Activated CD8-positive, alpha-beta T cell treated with anti-CD3 and anti-CD28 coated beads for 36 hours (primary cell): ENCODE measurements around the gene USP24. TPM values are rescaled to one million over a fixed set of nuclear protein-coding genes. Genes with fewer than 3 reads are reported as not detected.

Experiments
- ATAC-seq: fragments of 200-7000 bp; cut with Tn5 transposase; one replicate; pipeline ENCODE4 v1.10.0; 2021; ENCODE audit warnings: mild to moderate bottlenecking, moderate library complexity
- CTCF ChIA-PET: fragments of 350-600 bp; sonication (Branson Sonifier 250); formaldehyde crosslinking; loops from one replicate; lab custom pipeline; 2021; ENCODE audit warnings: antibody characterized with exemption; lab: Charles Lee
- POLR2A ChIA-PET: fragments of 350-600 bp; sonication (Branson Sonifier 250); formaldehyde crosslinking; loops from one replicate; lab custom pipeline; 2021; ENCODE audit warnings: antibody characterized with exemption; lab: Charles Lee
- DNase-seq: peaks from one replicate; pipeline ENCODE4 v3.0.0-alpha.2; 2020
- H3K27ac Mint-ChIP-seq: one replicate; pipeline ENCODE4 v1.8.0; 2021; ENCODE audit warnings: mild to moderate bottlenecking, mixed read lengths
- H3K27me3 Mint-ChIP-seq: one replicate; pipeline ENCODE4 v1.8.0; 2021; ENCODE audit warnings: mixed read lengths
- H3K36me3 Mint-ChIP-seq: one replicate; pipeline ENCODE4 v1.8.0; 2021; ENCODE audit warnings: low read depth, mixed read lengths
- H3K4me1 Mint-ChIP-seq: one replicate; pipeline ENCODE4 v1.8.0; 2021; ENCODE audit warnings: low read depth, mixed read lengths
- H3K4me3 Mint-ChIP-seq: one replicate; pipeline ENCODE4 v1.8.0; 2021; ENCODE audit warnings: mild to moderate bottlenecking, moderate library complexity, mixed read lengths
- H3K9me3 Mint-ChIP-seq: one replicate; pipeline ENCODE4 v1.8.0; 2021; ENCODE audit warnings: mixed read lengths
- intact Hi-C: fragments of 100-400 bp; cut with micrococcal nuclease; formaldehyde crosslinking; loops from one replicate; pipeline ENCODE4 v1.10.0; 2022
- total RNA-seq, 2 experiments: library from RNA; stranded (reverse); gene quantifications; one replicate each; pipeline ENCODE4 v1.2.3, GENCODE V29; 2021
- TF ChIP-seq, protein P1 (sequence below): fragments of 200-600 bp; IDR thresholded peaks from one replicate; pipeline ENCODE4 v1.8.0; 2022; ENCODE audit warnings: antibody characterized with exemption, mild to moderate bottlenecking

The USP24 gene
- total RNA-seq, 2 experiments from 2014 or later: 39.4 to 47.0 TPM

DNA sequence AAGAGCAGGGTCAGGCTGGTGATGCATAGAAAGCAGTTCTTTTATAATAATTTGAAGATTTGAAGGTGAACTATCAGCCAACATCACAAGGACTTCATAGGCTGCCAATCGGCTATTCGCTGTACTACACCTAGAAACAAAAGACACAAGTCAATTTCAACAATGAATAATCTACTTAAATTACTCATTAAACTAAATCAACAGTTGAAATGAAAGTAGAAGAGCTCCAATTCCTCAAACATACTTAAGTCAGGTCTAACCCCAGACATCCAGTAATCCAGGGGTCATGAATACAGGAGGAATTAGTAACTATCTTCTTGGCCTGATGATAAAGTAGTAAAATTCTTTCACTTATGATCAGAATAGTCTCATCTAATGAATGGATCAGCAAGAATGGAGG, 111.3 kb downstream of the USP24 start:
- peaks cover 30% of the 10 kb centered on the region for H3K36me3 Mint-ChIP-seq
- H3K4me1 Mint-ChIP-seq: no peaks in the 10 kb centered on the region
- TF ChIP-seq, protein P1, sequence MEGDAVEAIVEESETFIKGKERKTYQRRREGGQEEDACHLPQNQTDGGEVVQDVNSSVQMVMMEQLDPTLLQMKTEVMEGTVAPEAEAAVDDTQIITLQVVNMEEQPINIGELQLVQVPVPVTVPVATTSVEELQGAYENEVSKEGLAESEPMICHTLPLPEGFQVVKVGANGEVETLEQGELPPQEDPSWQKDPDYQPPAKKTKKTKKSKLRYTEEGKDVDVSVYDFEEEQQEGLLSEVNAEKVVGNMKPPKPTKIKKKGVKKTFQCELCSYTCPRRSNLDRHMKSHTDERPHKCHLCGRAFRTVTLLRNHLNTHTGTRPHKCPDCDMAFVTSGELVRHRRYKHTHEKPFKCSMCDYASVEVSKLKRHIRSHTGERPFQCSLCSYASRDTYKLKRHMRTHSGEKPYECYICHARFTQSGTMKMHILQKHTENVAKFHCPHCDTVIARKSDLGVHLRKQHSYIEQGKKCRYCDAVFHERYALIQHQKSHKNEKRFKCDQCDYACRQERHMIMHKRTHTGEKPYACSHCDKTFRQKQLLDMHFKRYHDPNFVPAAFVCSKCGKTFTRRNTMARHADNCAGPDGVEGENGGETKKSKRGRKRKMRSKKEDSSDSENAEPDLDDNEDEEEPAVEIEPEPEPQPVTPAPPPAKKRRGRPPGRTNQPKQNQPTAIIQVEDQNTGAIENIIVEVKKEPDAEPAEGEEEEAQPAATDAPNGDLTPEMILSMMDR: no peak
- no peak overlapping the region for H3K27ac Mint-ChIP-seq
- ChIA-PET POLR2A (no interaction called here), CTCF (interaction anchor here (1.1 kb wide), 1 partner anchor 108 kb away, joined by 3 read pairs; no protein-coding TSS in a partner anchor)
- no peak overlapping the region for H3K4me3 Mint-ChIP-seq
- ATAC-seq: no peak
- H3K9me3 Mint-ChIP-seq: no peaks in the 10 kb centered on the region
- DNase-seq: no peak
- intact Hi-C loops: no loop called here
- H3K27me3 Mint-ChIP-seq: no peaks in the 10 kb centered on the region

- ATAC-seq (no peak), DNase-seq (no peak)
- no peak overlapping the region for H3K27ac Mint-ChIP-seq
- TF ChIP-seq, protein P1: no peak
- CTCF ChIA-PET: interaction anchor here (0.6 to 1.8 kb wide), 3 partner anchors 22 to 243 kb away, joined by 3 to 4 read pairs (median 3); no protein-coding TSS in a partner anchor
- H3K4me1 Mint-ChIP-seq: no peaks in the 10 kb centered on the region
- no peaks in the 10 kb centered on the region for H3K9me3 Mint-ChIP-seq
- intact Hi-C loops: no loop called here
- H3K36me3 Mint-ChIP-seq: peaks cover 52% of the 10 kb centered on the region
- POLR2A ChIA-PET: no interaction called here
- no peak overlapping the region for H3K4me3 Mint-ChIP-seq
- no peaks in the 10 kb centered on the region for H3K27me3 Mint-ChIP-seq
Observed at GRCh38 chr1:55095095-55095494, 120.1 kb downstream of the USP24 start.

GRCh38 chr1:55092475-55092874, 122.7 kb downstream of the USP24 start:
- TF ChIP-seq, protein P1: no peak
- intact Hi-C loops: no loop called here
- no peaks in the 10 kb centered on the region for H3K27me3 Mint-ChIP-seq
- no peak for ATAC-seq
- DNase-seq: no peak
- peaks cover 9% of the 10 kb centered on the region for H3K4me1 Mint-ChIP-seq
- H3K4me3 Mint-ChIP-seq: no peak overlapping the region
- H3K27ac Mint-ChIP-seq: no peak overlapping the region
- peaks cover 54% of the 10 kb centered on the region for H3K36me3 Mint-ChIP-seq
- ChIA-PET POLR2A (no interaction called here), CTCF (no interaction called here)
- no peaks in the 10 kb centered on the region for H3K9me3 Mint-ChIP-seq

- ChIA-PET POLR2A (no interaction called here), CTCF (no interaction called here)
- Mint-ChIP-seq H3K36me3 (peaks cover 44% of the 10 kb centered on the region), H3K27ac (peak overlapping the region; percentile 46), H3K4me1 (peaks cover 9% of the 10 kb centered on the region), H3K9me3 (no peaks in the 10 kb centered on the region), H3K27me3 (no peaks in the 10 kb centered on the region), H3K4me3 (no peak overlapping the region)
- intact Hi-C loops: no loop called here
- TF ChIP-seq, protein P1: no peak
- no peak for ATAC-seq
- no peak for DNase-seq
Observed at GRCh38 chr1:55089683-55090082, 125.5 kb downstream of the USP24 start.

- Mint-ChIP-seq H3K9me3 (no peaks in the 10 kb centered on the region), H3K36me3 (peaks cover 42% of the 10 kb centered on the region), H3K4me1 (peaks cover 9% of the 10 kb centered on the region), H3K27me3 (no peaks in the 10 kb centered on the region), H3K4me3 (no peak overlapping the region), H3K27ac (peak overlapping the region; percentile 81)
- POLR2A ChIA-PET: no interaction called here
- TF ChIP-seq, protein P1: no peak
- peak; percentile 56 for ATAC-seq
- intact Hi-C loops: no loop called here
- DNase-seq: peak; percentile 22
- CTCF ChIA-PET: interaction anchor here (1.5 kb wide), 1 partner anchor 143 kb away, joined by 5 read pairs; no protein-coding TSS in a partner anchor
Observed at GRCh38 chr1:55088413-55088812, 126.8 kb downstream of the USP24 start.
